CD4-positive, alpha-beta memory T cell (primary cell): ENCODE measurements around the gene RCOR1. TPM values are rescaled to one million over a fixed set of nuclear protein-coding genes. Genes with fewer than 3 reads are reported as not detected.
"Not testable (repeated sequence)": the region's sequence is repeated elsewhere in the genome, so short reads cannot be mapped to it uniquely, and the experiment has no call there.

Source experiments
- CTCF ChIA-PET: fragments of 350-600 bp; sonication (Branson Sonifier 250); formaldehyde crosslinking; loops from one replicate; lab custom pipeline; 2021; ENCODE audit warnings: inconsistent platforms; ENCODE audit not compliant: partially characterized antibody; lab: Charles Lee
- POLR2A ChIA-PET: fragments of 350-600 bp; sonication (Branson Sonifier 250); formaldehyde crosslinking; loops from one replicate; lab custom pipeline; 2021; ENCODE audit not compliant: partially characterized antibody; lab: Charles Lee
- DNase-seq, 5 donors: peaks; one replicate each; pipeline versions ENCODE4 v3.0.0 to v3.0.0-alpha.2; 2020 to 2022; ENCODE audit warnings: mixed read lengths in 1 of 5
- H3K27ac ChIP-seq: one replicate; pipeline ENCODE4 v1.7.0; 2013; ENCODE audit warnings: low read depth, low read length
- H3K27me3 ChIP-seq: 2 replicates; pipeline ENCODE4 v1.7.0; 2013; ENCODE audit warnings: mild to moderate bottlenecking, low read length, moderate library complexity; ENCODE audit not compliant: insufficient read depth
- H3K36me3 ChIP-seq: 2 replicates; pipeline ENCODE4 v1.7.0; 2013; ENCODE audit warnings: mild to moderate bottlenecking, low read length, moderate library complexity; ENCODE audit not compliant: insufficient read depth
- H3K4me1 ChIP-seq: 2 replicates; pipeline ENCODE4 v1.7.0; 2013; ENCODE audit warnings: mild to moderate bottlenecking, low read length, moderate library complexity; ENCODE audit not compliant: insufficient read depth
- H3K4me3 ChIP-seq, 2 donors: one replicate each; pipeline ENCODE4 v1.7.0; 2013; ENCODE audit warnings: low read length in 2 of 2, mild to moderate bottlenecking in 1 of 2
- H3K9me3 ChIP-seq, 2 donors: one replicate each; pipeline ENCODE4 v1.7.0; 2013; ENCODE audit warnings: low read length in 2 of 2, control low read depth in 1 of 2; ENCODE audit not compliant: control insufficient read depth in 1 of 2
- H3K27ac Mint-ChIP-seq, 7 donors: one replicate each; pipeline ENCODE4 v1.8.0; 2020 to 2021; ENCODE audit warnings: mixed read lengths in 7 of 7, mild to moderate bottlenecking in 6 of 7, inconsistent platforms in 3 of 7, moderate library complexity in 3 of 7
- H3K27me3 Mint-ChIP-seq, 2 donors: one replicate each; pipeline ENCODE4 v1.8.0; 2020 to 2021; ENCODE audit warnings: mixed read lengths in 2 of 2
- H3K36me3 Mint-ChIP-seq, 2 donors: one replicate each; pipeline ENCODE4 v1.8.0; 2020 to 2021; ENCODE audit warnings: mixed read lengths in 2 of 2, inconsistent platforms in 1 of 2, mild to moderate bottlenecking in 1 of 2
- H3K4me1 Mint-ChIP-seq, 4 donors: one replicate each; pipeline ENCODE4 v1.8.0; 2020 to 2021; ENCODE audit warnings: mixed read lengths in 4 of 4, mild to moderate bottlenecking in 1 of 4
- H3K4me3 Mint-ChIP-seq, 8 donors: one replicate each; pipeline ENCODE4 v1.8.0; 2020 to 2021; ENCODE audit warnings: mixed read lengths in 8 of 8, mild to moderate bottlenecking in 7 of 8, moderate library complexity in 6 of 8, inconsistent platforms in 3 of 8
- H3K9me3 Mint-ChIP-seq, 8 donors: one replicate each; pipeline ENCODE4 v1.8.0; 2020 to 2021; ENCODE audit warnings: mixed read lengths in 8 of 8, mild to moderate bottlenecking in 5 of 8, inconsistent platforms in 3 of 8, moderate library complexity in 1 of 8
- intact Hi-C: fragments of 100-400 bp; cut with micrococcal nuclease; formaldehyde crosslinking; loops from one replicate; pipeline ENCODE4 v1.15.1; 2023
- polyA plus RNA-seq, 2 donors: library from polyadenylated mRNA; unstranded; fragments of 300-500 nt; fragmentation: Illumina TruSeq; gene quantifications; one replicate each; pipeline ENCODE4 v1.2.3, GENCODE V29; 2021
- total RNA-seq, 2 experiments: library from RNA; stranded (reverse); gene quantifications; one replicate each; pipeline ENCODE4 v1.2.3, GENCODE V29; 2021

Gene RCOR1
- 10 to 100 TPM; 19.4 to 21.5 TPM for total RNA-seq
- polyA plus RNA-seq = 1 to 10 TPM in 1 of 2 donors, under 1 TPM in 1; 0.09 to 1.1 TPM

DNA sequence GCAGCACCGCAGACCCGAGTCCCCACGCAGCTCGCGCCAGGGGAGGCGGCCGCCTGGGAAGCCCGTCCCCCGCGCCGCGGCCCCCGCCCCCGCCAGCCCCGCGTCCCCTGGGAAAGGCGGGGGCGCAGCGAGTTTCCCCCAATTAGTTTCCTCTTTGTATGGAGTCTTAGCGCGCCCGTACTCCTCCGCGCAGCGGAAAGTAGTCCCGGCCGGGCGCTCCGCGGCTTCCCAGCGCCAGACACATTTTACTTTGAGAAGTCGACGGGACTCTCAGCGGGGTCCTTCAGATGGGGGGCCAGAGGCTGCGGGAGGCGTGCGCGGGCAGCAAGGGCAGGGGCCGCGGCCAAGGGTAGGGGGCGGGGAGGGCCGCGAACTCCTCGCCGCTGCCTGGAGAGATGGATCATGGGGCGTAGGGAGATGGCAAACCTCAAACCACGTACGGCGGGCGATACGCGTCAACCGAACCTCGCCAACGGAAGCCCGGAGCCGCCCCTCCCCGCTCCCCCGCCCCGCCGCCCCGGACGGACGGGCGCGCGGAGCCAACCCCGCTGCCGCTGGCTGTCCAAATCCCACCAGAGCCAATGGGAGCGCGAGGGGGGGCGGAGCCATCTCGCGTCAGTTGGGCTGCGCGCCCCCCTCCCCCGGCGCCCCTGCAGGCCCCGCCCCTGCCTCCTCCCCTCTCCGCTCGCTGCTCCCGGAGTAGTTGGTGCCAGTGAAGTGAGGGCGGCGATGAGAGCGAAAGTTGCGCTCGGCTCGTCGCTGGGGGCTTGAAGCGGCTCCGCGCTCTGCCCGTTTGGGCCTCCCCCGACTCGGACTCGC lies at the start of gene RCOR1:
Gene RCOR1 (plus strand): TSS at position 706 of the 819 bp plus-strand sequence. CDS start 238 bp downstream, outside the sequence.
- DNase-seq = peak; percentile 97 to 99 (median 98)
- H3K4me1 Mint-ChIP-seq = peaks cover 13 to 28% (median 22%) of the 10 kb centered on the region in 4 donors
- no peaks in the 10 kb centered on the region for H3K9me3 Mint-ChIP-seq
- intact Hi-C loops = loop anchor here (1.0 to 5.0 kb wide), 8 partner anchors 23 to 740 kb away; partner anchors contain the start of genes ANKRD9, EIF5, TRAF3 and ZNF839
- no peaks in the 10 kb centered on the region for H3K36me3 ChIP-seq
- H3K9me3 ChIP-seq = no peaks in the 10 kb centered on the region
- H3K27ac ChIP-seq = peak within 1 kb of the TSS; percentile 77
- H3K27me3 Mint-ChIP-seq = no peaks in the 10 kb centered on the region
- H3K4me1 ChIP-seq = peaks cover 25% of the 10 kb centered on the region
- peak within 1 kb of the TSS; percentile 93 to 98 (median 96) for H3K27ac Mint-ChIP-seq
- H3K4me3 Mint-ChIP-seq = peak within 1 kb of the TSS; percentile 90 to 97 (median 94)
- H3K4me3 ChIP-seq = peak within 1 kb of the TSS; percentile 52 to 86
- peaks cover 0 to 14% of the 10 kb centered on the region in 2 donors for H3K36me3 Mint-ChIP-seq
- ChIA-PET CTCF (interaction anchor here (1.2 kb wide), 1 partner anchor 68 kb away, joined by 6 read pairs; no protein-coding TSS in a partner anchor), POLR2A (interaction anchor here (0.5 to 2.1 kb wide), 9 partner anchors 11 to 272 kb away, joined by 3 to 10 read pairs (median 4); partner anchors contain the start of gene ZNF839)
- no peaks in the 10 kb centered on the region for H3K27me3 ChIP-seq

DNA sequence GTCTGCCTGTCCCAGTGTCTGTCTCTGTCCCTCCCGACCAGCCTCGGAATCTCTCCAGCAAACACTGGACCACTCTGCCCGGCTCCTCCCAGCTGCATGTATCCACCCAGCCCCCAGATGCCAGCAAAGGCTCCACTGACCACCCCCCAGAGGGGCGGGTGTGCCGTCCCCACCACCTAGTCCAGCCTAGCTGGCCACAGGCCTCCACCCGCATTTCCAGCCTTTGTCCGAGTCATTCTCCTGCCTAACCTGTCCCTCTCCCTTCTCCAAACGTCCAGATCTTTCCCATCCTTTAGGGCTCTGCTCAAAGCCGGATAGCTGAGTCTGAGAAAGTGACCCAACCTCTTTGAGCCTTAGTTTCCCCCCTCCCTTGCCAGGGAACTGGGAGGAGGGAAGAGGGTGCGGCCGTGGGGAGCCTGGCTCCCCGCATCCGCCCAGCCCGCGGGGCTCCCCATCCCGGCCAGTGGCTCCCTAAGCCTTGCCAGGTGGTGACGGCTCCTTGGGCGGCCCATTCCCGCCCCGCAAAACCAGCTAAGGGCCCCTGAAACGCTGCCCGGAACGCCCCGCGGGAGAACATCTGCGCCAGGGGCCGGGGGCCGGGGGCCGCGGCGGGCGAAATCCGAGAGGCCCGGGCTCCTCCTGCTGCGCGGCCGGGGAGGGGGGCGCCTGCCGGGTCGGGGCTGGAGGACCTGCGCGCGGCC lies 48.3 kb upstream of the RCOR1 start:
- Mint-ChIP-seq H3K27me3 (peaks cover 18 to 19% of the 10 kb centered on the region in 2 donors), H3K4me1 (peaks cover 0 to 7% (median 2%) of the 10 kb centered on the region in 4 donors), H3K36me3 (no peaks in the 10 kb centered on the region), H3K27ac (no peak overlapping the region), H3K4me3 (peak overlapping the region in 3 of 8 donors; percentile 25 to 54 (median 43)), H3K9me3 (peaks cover 0 to 2% (median 0%) of the 10 kb centered on the region in 8 donors)
- intact Hi-C loops = no loop called here
- no peak overlapping the region for H3K27ac ChIP-seq
- CTCF ChIA-PET = interaction anchor here (0.6 kb wide), 1 partner anchor 108 kb away, joined by 4 read pairs; no protein-coding TSS in a partner anchor
- H3K9me3 ChIP-seq = no peaks in the 10 kb centered on the region
- peaks cover 12% of the 10 kb centered on the region for H3K27me3 ChIP-seq
- DNase-seq = no peak
- H3K4me3 ChIP-seq = no peak overlapping the region
- H3K36me3 ChIP-seq = no peaks in the 10 kb centered on the region
- H3K4me1 ChIP-seq = peaks cover 8% of the 10 kb centered on the region
- POLR2A ChIA-PET = interaction anchor here (1.3 kb wide), 1 partner anchor 11 kb away, joined by 3 read pairs; no protein-coding TSS in a partner anchor

DNA sequence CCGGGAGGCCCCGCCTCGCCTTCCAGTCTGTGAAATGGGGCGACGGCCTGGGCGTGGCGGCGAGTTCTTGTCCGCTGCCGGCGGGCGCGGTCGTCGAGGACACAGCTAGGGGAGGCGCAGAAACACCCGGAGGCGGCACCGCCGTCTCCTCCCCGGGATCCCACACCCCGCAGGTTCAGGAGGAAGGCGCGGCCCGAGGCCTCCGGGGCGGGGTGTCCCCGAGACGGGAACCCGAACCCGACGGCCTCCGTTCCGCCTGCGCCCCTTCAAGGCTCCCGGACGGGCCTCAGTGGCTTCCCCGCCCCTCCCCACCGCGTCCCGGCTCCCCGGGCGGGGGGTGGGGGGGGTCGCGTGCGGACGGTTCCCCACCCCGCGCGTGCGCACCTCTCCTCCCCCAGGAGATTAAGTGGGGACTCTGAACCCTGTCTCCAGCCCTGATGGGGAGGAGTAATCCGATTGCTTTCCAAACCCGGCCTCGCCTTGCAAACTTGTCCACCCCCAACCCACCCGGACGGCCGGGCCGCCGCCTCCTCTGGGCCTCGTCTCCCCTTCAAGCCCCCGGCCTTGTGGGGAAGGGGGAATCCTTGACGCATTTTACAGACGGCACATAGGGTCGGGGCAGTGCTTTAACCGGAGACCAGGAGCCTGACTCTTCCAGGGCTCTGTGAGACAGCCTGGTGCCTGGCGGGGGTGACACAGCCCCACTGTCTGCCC lies 47.5 kb upstream of the RCOR1 start:
- H3K4me3 Mint-ChIP-seq = peak overlapping the region in 6 of 8 donors; percentile 32 to 68 (median 49)
- H3K9me3 ChIP-seq = no peaks in the 10 kb centered on the region
- peaks cover 0 to 2% (median 0%) of the 10 kb centered on the region in 8 donors for H3K9me3 Mint-ChIP-seq
- H3K36me3 Mint-ChIP-seq = no peaks in the 10 kb centered on the region
- peaks cover 18 to 19% of the 10 kb centered on the region in 2 donors for H3K27me3 Mint-ChIP-seq
- no peak overlapping the region for H3K27ac Mint-ChIP-seq
- H3K4me1 Mint-ChIP-seq = peaks cover 0 to 7% (median 2%) of the 10 kb centered on the region in 4 donors
- intact Hi-C loops = no loop called here
- no peak overlapping the region for H3K27ac ChIP-seq
- ChIA-PET POLR2A (interaction anchor here (1.3 kb wide), 1 partner anchor 10 kb away, joined by 3 read pairs; no protein-coding TSS in a partner anchor), CTCF (interaction anchor here (0.6 kb wide), 1 partner anchor 109 kb away, joined by 4 read pairs; no protein-coding TSS in a partner anchor)
- peak in 2 of 5 donors; percentile 19 to 23 for DNase-seq
- H3K4me3 ChIP-seq = no peak overlapping the region
- H3K36me3 ChIP-seq = no peaks in the 10 kb centered on the region
- H3K27me3 ChIP-seq = peaks cover 12% of the 10 kb centered on the region
- H3K4me1 ChIP-seq = peaks cover 8% of the 10 kb centered on the region

DNA sequence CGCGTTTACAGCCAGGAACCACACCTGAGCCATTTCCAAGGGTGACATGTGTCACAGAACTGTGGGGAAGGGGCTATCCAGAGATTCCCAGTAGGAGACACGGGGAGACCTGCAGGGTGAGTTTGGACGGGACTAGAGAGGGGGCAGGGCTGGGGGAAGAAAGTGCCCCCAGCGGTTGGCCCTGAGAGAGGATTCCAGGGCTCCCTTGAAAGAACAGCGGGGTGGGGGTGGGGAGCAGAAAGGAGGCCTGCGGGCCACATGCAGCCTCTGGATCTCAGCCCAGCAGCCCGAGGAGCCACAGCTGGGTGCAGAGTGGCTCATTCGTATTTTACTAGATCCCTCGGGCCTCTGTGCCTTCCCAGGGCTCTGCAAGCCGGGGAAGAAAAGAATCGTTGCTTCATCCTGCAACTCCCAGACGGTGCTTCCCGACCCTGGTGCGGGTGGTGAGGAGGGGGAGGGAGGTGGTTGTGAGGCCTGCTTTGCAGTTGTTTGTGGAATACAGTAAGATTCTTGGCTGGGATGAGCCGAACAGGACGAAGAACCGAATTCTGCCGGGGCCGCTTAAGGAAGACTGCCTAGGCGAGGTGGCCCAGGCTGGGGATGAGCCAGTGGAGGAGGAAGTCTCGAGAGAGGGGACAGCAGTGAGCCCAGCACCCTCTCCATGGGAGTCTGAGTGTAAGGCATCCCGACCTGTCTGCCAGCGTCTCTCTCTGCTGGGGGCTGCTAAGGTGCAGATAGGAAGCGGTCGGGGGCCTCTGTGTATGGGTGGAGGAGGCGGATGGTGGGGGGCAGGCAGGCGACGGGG lies 46.8 kb upstream of the RCOR1 start:
- Mint-ChIP-seq H3K4me1 (peaks cover 0 to 7% (median 2%) of the 10 kb centered on the region in 4 donors), H3K27ac (peak overlapping the region in 1 of 7 donors; percentile 17), H3K4me3 (peak overlapping the region in 4 of 8 donors; percentile 33 to 68 (median 41)), H3K36me3 (no peaks in the 10 kb centered on the region), H3K9me3 (peaks cover 0 to 2% (median 0%) of the 10 kb centered on the region in 8 donors), H3K27me3 (peaks cover 21 to 22% of the 10 kb centered on the region in 2 donors)
- no peak for DNase-seq
- H3K27ac ChIP-seq = no peak overlapping the region
- intact Hi-C loops = no loop called here
- H3K36me3 ChIP-seq = no peaks in the 10 kb centered on the region
- H3K27me3 ChIP-seq = peaks cover 12% of the 10 kb centered on the region
- POLR2A ChIA-PET = no interaction called here
- H3K9me3 ChIP-seq = no peaks in the 10 kb centered on the region
- CTCF ChIA-PET = no interaction called here
- H3K4me1 ChIP-seq = peaks cover 8% of the 10 kb centered on the region
- H3K4me3 ChIP-seq = no peak overlapping the region

DNA sequence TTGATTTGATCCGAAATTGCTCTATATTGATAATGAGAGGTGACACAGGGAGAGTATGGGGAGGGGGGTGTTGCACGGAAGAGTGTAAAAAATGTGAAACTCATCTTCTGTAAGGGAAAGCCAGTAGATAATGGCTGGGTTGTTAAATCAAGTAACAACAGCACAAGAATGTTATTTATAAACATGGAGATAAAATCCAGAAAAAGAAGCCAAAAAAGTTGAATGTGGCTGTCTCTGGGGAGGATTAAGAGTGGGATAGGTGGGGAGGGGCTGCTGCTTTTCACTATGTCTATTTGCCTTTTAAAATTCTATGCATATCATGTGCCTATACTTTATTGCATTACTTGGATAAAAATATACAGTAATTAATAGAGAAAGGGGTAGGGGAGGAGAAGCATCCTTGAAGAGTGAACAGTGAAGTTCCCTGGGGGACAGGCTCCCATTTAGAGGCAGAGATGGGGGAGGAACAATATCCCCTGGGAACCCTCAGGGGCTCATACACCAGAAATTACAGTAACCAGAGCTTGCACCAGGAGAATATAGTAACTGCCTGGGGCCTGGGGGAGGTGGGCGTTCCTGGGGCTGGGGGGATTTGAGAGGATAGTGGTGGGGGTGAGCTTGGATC lies 43.7 kb upstream of the RCOR1 start:
- no peaks in the 10 kb centered on the region for H3K36me3 ChIP-seq
- H3K9me3 ChIP-seq = no peaks in the 10 kb centered on the region
- H3K27me3 ChIP-seq = peaks cover 12% of the 10 kb centered on the region
- no peaks in the 10 kb centered on the region for H3K36me3 Mint-ChIP-seq
- H3K27ac Mint-ChIP-seq = no peak overlapping the region
- ChIA-PET CTCF (no interaction called here), POLR2A (no interaction called here)
- H3K4me3 Mint-ChIP-seq = no peak overlapping the region
- H3K27ac ChIP-seq = no peak overlapping the region
- H3K4me1 ChIP-seq = peaks cover 8% of the 10 kb centered on the region
- H3K27me3 Mint-ChIP-seq = peaks cover 19 to 20% of the 10 kb centered on the region in 2 donors
- intact Hi-C loops = no loop called here
- DNase-seq = no peak
- H3K9me3 Mint-ChIP-seq = peaks cover 0 to 2% (median 0%) of the 10 kb centered on the region in 8 donors
- H3K4me3 ChIP-seq = no peak overlapping the region
- peaks cover 0 to 7% (median 0%) of the 10 kb centered on the region in 4 donors for H3K4me1 Mint-ChIP-seq

DNA sequence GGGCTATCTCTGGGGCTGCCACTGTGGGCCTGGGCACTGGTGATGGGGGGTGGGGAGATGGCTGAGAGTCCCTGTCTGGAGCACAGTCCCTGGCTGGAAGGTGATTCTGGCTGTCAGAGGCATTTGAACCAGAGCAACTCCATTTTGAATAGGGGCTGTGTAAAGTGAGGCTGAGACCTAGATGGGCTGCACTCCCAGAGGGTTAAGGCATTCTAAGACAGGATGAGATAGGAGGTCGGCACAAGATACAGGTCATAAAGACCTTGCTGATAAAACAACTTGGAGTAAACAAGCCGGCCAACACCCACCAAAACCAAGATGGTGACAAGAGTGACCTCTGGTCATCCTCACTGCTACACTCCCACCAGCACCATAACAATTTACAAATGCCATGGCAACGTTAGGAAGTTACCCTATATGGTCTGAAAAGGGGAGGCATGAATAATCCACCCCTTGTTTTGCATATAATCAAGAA lies 41.5 kb upstream of the RCOR1 start:
- intact Hi-C loops, H3K9me3 ChIP-seq, H3K27ac ChIP-seq, CTCF ChIA-PET, H3K4me3 ChIP-seq, DNase-seq, POLR2A ChIA-PET, H3K9me3 Mint-ChIP-seq, H3K27ac Mint-ChIP-seq, H3K4me1 Mint-ChIP-seq, H3K4me1 ChIP-seq, H3K4me3 Mint-ChIP-seq, H3K36me3 ChIP-seq, H3K36me3 Mint-ChIP-seq, H3K27me3 ChIP-seq: not testable (repeated sequence)
- peaks cover 7 to 11% of the 10 kb centered on the region in 2 donors for H3K27me3 Mint-ChIP-seq
